ENCODE results near the gene COL27A1.

DNA sequence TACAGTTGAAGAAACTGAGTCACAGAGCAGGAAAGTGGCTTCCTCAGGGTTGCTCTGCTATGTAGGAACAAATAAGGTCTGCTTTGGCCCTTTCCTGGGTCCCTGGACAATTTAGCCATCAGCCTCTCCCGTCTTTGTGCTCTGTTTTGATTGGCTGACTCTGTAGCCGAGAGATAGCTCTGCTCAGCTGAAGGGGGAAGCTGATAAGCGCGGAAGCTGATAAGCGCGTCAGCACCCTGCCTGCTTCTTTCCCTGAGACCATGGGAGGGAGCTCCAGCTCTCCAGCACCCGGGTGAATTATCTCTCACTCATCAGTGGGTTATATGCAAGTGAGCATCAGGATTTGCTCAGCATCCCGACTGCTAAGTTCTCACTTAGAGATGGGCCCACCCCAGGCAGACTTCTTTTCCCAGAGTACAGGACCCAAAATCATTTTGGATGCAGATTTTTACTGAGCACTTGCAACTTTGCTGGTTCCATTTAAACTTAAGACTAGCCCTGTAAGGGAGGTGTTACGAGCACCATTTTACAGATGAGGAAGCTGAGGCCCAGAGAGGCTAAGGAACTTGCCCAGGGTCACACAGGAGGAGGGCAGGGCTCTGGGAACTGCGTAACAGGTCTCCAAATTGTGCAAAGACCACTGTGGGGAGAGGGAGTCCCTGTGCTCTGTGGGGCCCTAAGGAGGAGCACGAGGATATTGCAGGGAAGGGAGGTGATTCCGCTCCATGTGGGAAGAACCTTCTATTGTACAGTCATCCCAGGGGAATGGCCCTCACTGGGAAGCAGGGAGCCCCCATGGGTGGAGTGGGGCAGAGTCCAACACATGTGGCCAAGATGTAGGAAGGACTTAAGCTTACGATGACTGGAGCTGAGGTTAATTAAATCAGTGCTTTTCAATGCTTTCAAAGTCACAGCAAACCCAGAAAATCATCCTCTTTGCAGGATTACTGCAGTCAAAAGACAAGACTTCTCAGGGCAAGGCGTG lies 83.8 kb downstream of the COL27A1 start:
- TF ChIP-seq POLR2A (IDR thresholded peaks at IDR 0.05) (no peak), EP300 (IDR thresholded peaks at IDR 0.05) (no peak), POLR2AphosphoS5 (IDR thresholded peaks at IDR 0.05) (no peak)
- TF ChIP-seq, protein P1, sequence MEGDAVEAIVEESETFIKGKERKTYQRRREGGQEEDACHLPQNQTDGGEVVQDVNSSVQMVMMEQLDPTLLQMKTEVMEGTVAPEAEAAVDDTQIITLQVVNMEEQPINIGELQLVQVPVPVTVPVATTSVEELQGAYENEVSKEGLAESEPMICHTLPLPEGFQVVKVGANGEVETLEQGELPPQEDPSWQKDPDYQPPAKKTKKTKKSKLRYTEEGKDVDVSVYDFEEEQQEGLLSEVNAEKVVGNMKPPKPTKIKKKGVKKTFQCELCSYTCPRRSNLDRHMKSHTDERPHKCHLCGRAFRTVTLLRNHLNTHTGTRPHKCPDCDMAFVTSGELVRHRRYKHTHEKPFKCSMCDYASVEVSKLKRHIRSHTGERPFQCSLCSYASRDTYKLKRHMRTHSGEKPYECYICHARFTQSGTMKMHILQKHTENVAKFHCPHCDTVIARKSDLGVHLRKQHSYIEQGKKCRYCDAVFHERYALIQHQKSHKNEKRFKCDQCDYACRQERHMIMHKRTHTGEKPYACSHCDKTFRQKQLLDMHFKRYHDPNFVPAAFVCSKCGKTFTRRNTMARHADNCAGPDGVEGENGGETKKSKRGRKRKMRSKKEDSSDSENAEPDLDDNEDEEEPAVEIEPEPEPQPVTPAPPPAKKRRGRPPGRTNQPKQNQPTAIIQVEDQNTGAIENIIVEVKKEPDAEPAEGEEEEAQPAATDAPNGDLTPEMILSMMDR (IDR thresholded peaks at IDR 0.05) = no peak
